IMR-90 (cell line): Measurements from ENCODE around the gene RAB8B.

Source experiments
- BHLHE40 ChIP-seq: fragments of 150-350 bp; IDR thresholded peaks from 2 replicates; pipeline ENCODE4 v1.6.1; 2016; ENCODE audit warnings: mild to moderate bottlenecking, low read depth, low read length
- CEBPB ChIP-seq: IDR thresholded peaks from 2 replicates; pipeline ENCODE4 v1.6.1; 2012; ENCODE audit warnings: low read depth, low read length, improper control_type of control experiment
- MAFK ChIP-seq: IDR thresholded peaks from 2 replicates; pipeline ENCODE4 v1.6.1; 2012; ENCODE audit warnings: low read depth, low read length, improper control_type of control experiment
- MAZ ChIP-seq: IDR thresholded peaks from 2 replicates; pipeline ENCODE4 v1.6.1; 2012; ENCODE audit warnings: low read depth, mild to moderate bottlenecking, low read length, improper control_type of control experiment, moderate library complexity, borderline replicate concordance
- MXI1 ChIP-seq: IDR thresholded peaks from 2 replicates; pipeline ENCODE4 v1.6.1; 2012; ENCODE audit warnings: low read depth, mild to moderate bottlenecking, low read length, moderate library complexity, borderline replicate concordance
- POLR2A ChIP-seq: IDR thresholded peaks from 2 replicates; pipeline ENCODE4 v1.6.1; 2012; ENCODE audit warnings: mild to moderate bottlenecking, low read depth, low read length
- RAD21 ChIP-seq: IDR thresholded peaks from 2 replicates; pipeline ENCODE4 v1.6.1; 2012; ENCODE audit warnings: low read length, improper control_type of control experiment
- RCOR1 ChIP-seq: IDR thresholded peaks from 2 replicates; pipeline ENCODE4 v1.6.1; 2012; ENCODE audit warnings: mild to moderate bottlenecking, low read length, improper control_type of control experiment; ENCODE audit not compliant: insufficient replicate concordance
- RFX5 ChIP-seq: IDR thresholded peaks from 2 replicates; pipeline ENCODE4 v1.8.0; 2012; ENCODE audit warnings: low read depth, mild to moderate bottlenecking, low read length, moderate library complexity
- TF ChIP-seq, protein P1 (sequence below): conservative IDR thresholded peaks from 2 replicates; pipeline ENCODE4 v1.5.1; 2012; ENCODE audit warnings: mild to moderate bottlenecking, low read depth, low read length, improper control_type of control experiment
- TF ChIP-seq, protein P2 (sequence below): fragments of 150-350 bp; IDR thresholded peaks from 2 replicates; pipeline ENCODE4 v1.6.1; 2016; ENCODE audit warnings: low read depth, mild to moderate bottlenecking, low read length, moderate library complexity, borderline replicate concordance
- TF ChIP-seq, protein P3 (sequence below): fragments of 150-350 bp; IDR thresholded peaks from 2 replicates; pipeline ENCODE4 v1.6.1; 2017; ENCODE audit warnings: mild to moderate bottlenecking, antibody characterized with exemption, low read length, low read depth

DNA sequence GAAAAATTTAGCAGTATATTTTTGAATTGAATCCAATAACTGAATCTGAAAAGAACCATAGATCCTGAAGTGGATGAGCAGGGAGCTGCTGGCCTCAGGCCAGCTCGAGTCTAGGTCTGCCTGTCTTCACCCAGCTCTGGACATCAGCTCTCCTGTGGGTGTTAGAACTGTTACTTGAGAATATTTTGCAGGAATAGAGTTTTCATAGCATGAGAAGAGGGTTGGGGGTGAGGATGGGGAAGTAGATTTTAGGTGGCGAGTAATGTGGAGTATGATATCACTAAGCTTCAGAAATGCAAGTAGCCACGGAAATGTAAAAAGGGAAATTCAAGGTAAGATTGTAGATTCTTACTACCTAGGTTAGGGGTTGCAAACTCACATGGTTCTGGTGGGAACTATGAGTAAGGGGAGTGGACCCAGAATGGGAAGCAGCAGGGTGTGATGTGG, 6.2 kb downstream of the RAB8B start:
- TF ChIP-seq, protein P1, sequence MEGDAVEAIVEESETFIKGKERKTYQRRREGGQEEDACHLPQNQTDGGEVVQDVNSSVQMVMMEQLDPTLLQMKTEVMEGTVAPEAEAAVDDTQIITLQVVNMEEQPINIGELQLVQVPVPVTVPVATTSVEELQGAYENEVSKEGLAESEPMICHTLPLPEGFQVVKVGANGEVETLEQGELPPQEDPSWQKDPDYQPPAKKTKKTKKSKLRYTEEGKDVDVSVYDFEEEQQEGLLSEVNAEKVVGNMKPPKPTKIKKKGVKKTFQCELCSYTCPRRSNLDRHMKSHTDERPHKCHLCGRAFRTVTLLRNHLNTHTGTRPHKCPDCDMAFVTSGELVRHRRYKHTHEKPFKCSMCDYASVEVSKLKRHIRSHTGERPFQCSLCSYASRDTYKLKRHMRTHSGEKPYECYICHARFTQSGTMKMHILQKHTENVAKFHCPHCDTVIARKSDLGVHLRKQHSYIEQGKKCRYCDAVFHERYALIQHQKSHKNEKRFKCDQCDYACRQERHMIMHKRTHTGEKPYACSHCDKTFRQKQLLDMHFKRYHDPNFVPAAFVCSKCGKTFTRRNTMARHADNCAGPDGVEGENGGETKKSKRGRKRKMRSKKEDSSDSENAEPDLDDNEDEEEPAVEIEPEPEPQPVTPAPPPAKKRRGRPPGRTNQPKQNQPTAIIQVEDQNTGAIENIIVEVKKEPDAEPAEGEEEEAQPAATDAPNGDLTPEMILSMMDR: no peak
- no peak for TF ChIP-seq POLR2A
- TF ChIP-seq, protein P2, sequence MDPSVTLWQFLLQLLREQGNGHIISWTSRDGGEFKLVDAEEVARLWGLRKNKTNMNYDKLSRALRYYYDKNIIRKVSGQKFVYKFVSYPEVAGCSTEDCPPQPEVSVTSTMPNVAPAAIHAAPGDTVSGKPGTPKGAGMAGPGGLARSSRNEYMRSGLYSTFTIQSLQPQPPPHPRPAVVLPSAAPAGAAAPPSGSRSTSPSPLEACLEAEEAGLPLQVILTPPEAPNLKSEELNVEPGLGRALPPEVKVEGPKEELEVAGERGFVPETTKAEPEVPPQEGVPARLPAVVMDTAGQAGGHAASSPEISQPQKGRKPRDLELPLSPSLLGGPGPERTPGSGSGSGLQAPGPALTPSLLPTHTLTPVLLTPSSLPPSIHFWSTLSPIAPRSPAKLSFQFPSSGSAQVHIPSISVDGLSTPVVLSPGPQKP: no peak
- TF ChIP-seq CEBPB: no peak
- TF ChIP-seq, protein P3, sequence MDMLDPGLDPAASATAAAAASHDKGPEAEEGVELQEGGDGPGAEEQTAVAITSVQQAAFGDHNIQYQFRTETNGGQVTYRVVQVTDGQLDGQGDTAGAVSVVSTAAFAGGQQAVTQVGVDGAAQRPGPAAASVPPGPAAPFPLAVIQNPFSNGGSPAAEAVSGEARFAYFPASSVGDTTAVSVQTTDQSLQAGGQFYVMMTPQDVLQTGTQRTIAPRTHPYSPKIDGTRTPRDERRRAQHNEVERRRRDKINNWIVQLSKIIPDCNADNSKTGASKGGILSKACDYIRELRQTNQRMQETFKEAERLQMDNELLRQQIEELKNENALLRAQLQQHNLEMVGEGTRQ: no peak
- no peak for TF ChIP-seq MAZ
- TF ChIP-seq BHLHE40: no peak
- TF ChIP-seq MAFK: no peak
- no peak for TF ChIP-seq RCOR1
- no peak for TF ChIP-seq MXI1
- TF ChIP-seq RFX5: no peak
- TF ChIP-seq RAD21: no peak
